Effector memory CD4-positive, alpha-beta T cell (primary cell): ENCODE measurements around the gene NQO1.
"Not testable (repeated sequence)": the region's sequence is repeated elsewhere in the genome, so short reads cannot be mapped to it uniquely, and the experiment has no call there.

Source experiments
- DNase-seq, 3 donors: peaks; one replicate each; pipeline ENCODE4 v3.0.0-alpha.2; 2020
- H3K27ac ChIP-seq: 2 replicates; pipeline ENCODE4 v1.7.0; 2013; ENCODE audit warnings: mild to moderate bottlenecking, low read length, moderate library complexity; ENCODE audit not compliant: insufficient read depth, poor library complexity, severe bottlenecking
- H3K27me3 ChIP-seq: replicated peaks from 2 replicates; pipeline ENCODE4 v1.7.0; 2013; ENCODE audit warnings: mild to moderate bottlenecking, low read length; ENCODE audit not compliant: insufficient read depth, control insufficient read depth, poor library complexity, severe bottlenecking
- H3K36me3 ChIP-seq: 2 replicates; pipeline ENCODE4 v1.7.0; 2013; ENCODE audit warnings: mild to moderate bottlenecking, low read length, moderate library complexity; ENCODE audit not compliant: control insufficient read depth, insufficient read depth
- H3K4me1 ChIP-seq: 2 replicates; pipeline ENCODE4 v1.7.0; 2013; ENCODE audit warnings: low read length, mild to moderate bottlenecking; ENCODE audit not compliant: control insufficient read depth, insufficient read depth, poor library complexity, severe bottlenecking
- H3K4me3 ChIP-seq: 2 replicates; pipeline ENCODE4 v1.7.0; 2013; ENCODE audit warnings: low read length, low read depth, mild to moderate bottlenecking; ENCODE audit not compliant: insufficient read depth, poor library complexity, severe bottlenecking
- H3K9me3 ChIP-seq: 2 replicates; pipeline ENCODE4 v1.7.0; 2013; ENCODE audit warnings: mild to moderate bottlenecking, low read length, moderate library complexity; ENCODE audit not compliant: control insufficient read depth

NQO1 gene

DNA sequence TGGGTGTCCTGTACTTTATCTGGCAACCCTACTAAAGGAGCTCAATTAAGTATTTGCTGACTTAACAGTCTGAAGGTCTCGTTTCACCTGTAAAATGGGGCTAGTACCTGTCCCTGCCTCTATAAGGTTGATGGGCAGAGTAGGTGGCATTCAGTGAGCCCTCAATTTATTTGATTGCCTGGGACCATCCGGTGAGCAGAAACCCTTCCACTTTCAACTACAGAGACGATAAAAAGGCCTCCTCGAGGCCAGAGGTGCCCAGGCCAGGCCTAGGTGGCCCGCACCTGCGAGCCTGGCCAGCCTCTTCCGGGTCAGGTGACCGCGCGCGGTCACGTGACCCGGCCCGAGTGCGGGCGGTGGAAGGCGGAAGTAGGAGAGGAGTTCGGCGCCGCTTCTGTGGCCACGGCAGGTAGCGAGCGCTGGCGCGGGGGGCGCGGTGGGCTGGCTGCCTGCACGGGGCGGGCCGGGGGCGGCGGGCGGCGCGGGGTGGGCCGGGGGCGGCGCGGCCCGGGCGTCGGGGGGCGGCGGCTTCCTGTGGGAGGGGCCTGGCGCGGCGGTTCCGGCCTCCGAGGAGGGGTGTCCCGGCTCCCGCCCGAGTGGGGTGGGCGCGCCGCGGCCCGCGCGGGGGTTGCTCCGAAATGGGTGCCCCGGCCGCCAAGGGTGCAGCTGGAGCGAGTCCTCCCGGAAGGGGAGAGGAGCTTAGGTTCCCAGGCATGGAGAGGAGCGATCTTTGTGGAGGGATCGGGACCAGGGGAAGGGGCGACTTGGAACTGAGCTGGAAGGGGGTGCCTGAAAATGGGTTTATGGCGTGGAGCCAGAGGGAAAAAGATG lies 35.8 kb upstream of the NQO1 start, which contains the start of gene WWP2:
WWP2 (plus strand) TSS at position 350 of the 831 bp plus-strand sequence. CDS start 24,679 bp downstream, outside the sequence.
- H3K4me3 ChIP-seq, result peak within 1 kb of the TSS; percentile 95
- H3K4me1 ChIP-seq, result peaks cover 9% of the 10 kb centered on the region
- H3K27ac ChIP-seq, result peak within 1 kb of the TSS; percentile 91
- peak; percentile 68 to 76 (median 74) for DNase-seq
- no peaks in the 10 kb centered on the region for H3K9me3 ChIP-seq
- no peaks in the 10 kb centered on the region for H3K36me3 ChIP-seq
- H3K27me3 ChIP-seq, result no peaks in the 10 kb centered on the region

DNA sequence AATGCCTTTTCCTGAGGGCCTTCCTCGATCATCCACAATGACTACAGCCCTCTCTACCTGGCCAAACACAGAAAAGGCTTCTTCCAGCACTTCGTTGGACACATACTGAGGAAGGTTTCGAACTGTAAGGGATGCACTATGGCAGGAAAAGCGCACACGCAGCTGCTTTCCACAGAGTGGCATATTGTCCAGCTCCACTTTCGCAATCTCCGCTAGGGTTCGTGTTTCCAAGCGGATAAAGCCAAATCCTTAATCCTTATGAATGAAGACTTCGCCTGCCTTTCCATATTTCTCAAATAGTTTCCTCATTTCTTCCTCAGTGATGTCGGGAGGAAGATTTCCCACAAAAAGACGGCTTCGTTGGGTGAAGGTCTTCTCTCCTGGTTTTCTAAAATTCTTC lies 31.0 kb upstream of the NQO1 start:
- peaks cover 21% of the 10 kb centered on the region for H3K4me1 ChIP-seq
- not testable (repeated sequence) for H3K36me3 ChIP-seq, H3K9me3 ChIP-seq, H3K27me3 ChIP-seq, DNase-seq, H3K4me3 ChIP-seq, H3K27ac ChIP-seq

DNA sequence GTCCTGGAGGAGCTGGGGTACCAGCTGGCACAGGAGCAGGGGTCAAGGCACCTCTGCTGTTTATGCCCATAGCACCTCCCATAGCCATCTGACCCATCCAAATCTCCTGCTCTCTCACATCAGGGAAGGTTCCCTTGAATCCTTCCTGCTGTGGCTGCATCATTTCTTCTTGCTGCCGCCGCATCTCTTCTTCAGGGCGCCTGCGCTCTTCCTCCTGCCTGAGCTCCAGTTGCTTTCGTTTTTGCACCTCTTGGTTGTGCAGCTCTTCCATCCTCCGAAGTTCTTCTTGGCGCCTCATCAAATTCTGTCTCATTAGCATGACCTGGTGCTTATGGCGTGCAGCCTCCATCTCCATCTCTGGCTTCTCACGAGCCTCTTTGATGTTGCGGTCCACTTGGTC lies 30.3 kb upstream of the NQO1 start:
- H3K4me3 ChIP-seq, result no peak overlapping the region
- H3K27me3 ChIP-seq, result no peaks in the 10 kb centered on the region
- no peak overlapping the region for H3K27ac ChIP-seq
- no peak for DNase-seq
- peaks cover 18% of the 10 kb centered on the region for H3K4me1 ChIP-seq
- no peaks in the 10 kb centered on the region for H3K9me3 ChIP-seq
- H3K36me3 ChIP-seq, result peaks cover 4% of the 10 kb centered on the region

DNA sequence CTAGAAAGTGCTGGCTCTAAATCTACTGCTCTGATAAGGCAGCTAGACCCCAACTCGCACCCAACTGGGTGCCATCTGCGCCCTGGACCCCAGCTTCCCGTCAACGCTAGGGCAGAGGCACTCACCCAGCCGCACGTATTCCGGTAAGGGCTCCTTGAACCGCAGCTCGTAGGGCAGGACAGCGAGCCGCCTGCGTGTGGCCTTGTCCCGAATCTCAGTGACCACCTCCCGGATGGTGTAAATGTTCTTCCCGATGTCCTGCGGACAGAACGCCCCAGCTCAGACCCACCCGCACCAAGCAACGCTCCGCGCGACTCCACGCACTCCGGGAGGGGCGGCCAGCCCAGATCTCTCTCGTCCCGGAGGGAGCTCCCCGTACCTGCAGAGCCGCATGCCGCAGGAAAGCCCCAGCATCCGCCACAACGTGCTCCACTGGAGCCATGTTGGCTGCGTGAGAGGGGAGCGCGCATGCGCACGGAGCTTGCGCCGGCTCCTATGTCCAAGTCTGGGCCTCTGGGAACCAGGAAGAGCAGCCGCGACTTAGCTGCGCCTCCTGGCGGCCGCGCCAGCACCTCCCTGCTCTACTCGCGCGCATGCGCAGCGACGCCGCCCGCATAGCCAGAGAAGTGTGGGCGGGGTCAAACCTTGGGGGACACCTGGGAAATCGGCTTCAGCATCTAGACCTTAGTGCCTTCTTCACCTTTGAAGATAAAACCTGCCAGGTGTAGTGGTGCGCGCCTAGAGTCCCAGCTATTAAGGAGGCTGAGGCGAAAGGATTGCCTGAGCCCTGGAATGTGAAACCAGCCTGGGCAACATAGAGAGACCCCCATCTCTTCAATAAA lies 28.3 kb upstream of the NQO1 start, which contains the start of gene NOB1:
NOB1 (minus strand) TSS at position 458 of the 842 bp plus-strand sequence; CDS start at position 442, 16 bp downstream.
- Histone ChIP-seq H3K27me3 (no peaks in the 10 kb centered on the region), H3K4me3 (peak within 1 kb of the TSS; percentile 99), H3K36me3 (peaks cover 19% of the 10 kb centered on the region), H3K4me1 (peaks cover 12% of the 10 kb centered on the region), H3K9me3 (no peaks in the 10 kb centered on the region), H3K27ac (peak within 1 kb of the TSS; percentile 90)
- DNase-seq, result peak; percentile 95 to 98 (median 97)

DNA sequence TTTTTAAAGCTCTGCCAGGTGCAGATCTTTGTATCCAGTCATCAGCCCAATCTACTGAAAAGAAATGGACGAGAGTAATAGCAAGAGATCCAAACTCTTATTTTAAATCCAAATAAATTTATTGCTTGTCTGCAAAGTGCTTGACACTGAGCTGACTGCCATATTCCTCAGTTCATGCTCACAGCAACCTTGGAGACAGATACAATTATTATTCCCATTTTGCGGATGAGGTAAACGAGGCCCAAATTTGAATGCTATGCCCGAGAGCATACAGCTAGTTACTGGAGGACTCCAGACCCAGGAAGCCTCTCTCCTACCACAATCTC lies 27.7 kb upstream of the NQO1 start:
- Histone ChIP-seq H3K36me3 (peaks cover 21% of the 10 kb centered on the region), H3K27me3 (no peaks in the 10 kb centered on the region), H3K4me3 (peak overlapping the region; percentile 99), H3K27ac (peak overlapping the region; percentile 90), H3K9me3 (no peaks in the 10 kb centered on the region), H3K4me1 (peaks cover 12% of the 10 kb centered on the region)
- DNase-seq, result no peak

DNA sequence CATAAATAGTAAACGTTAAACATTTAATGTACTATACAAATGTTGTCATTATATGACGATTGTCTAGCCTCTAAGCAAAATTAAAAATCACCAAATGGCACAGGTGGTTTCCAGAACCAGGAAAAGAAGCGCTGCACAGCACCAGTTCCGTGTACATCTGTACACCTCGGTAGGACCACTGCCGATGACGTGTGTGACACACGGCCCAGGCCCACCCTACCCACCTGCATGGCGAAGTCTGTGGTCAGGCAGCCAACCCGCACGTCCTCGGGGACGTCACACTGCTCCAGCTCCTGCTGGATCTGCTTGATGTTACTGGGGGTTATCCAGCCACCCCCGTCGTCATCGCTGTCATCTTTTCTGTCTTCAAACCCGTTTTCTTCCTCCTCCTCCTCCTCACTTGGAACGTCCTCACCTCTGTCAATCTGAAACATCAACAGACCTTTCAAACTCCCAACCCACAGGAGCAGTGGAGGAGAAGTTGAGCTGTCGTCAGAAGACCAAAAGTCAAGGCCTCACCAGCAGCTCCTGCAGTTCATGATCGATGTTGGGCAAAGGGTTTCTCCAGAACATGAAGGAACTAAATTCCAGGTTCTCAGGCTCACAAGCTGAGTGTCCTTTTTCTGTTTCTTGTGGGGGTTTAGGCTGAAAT lies 22.5 kb upstream of the NQO1 start:
- H3K27me3 ChIP-seq, result no peaks in the 10 kb centered on the region
- no peak for DNase-seq
- no peaks in the 10 kb centered on the region for H3K9me3 ChIP-seq
- no peak overlapping the region for H3K27ac ChIP-seq
- H3K4me3 ChIP-seq, result no peak overlapping the region
- peaks cover 7% of the 10 kb centered on the region for H3K4me1 ChIP-seq
- peaks cover 74% of the 10 kb centered on the region for H3K36me3 ChIP-seq

DNA sequence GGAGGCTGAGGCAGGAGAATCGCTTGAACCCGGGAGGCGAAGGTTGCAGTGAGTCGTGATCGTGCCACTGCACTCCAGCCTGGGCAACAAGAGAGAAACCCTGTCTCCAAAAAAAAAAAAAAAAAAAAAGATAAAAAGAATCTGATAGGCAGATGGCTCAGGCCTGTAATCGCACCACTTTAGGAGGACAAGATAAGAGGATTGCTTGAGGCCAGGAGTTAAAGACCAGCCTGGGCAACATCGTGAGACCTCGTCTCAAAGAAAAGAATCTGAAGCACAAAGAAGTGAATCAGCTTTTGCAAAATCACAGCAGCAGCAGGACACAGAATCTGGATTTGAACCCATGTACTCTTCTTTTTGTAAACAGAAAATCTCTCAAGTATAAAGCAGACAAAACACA lies 20.8 kb upstream of the NQO1 start:
- DNase-seq, result no peak
- H3K4me3 ChIP-seq, result no peak overlapping the region
- no peaks in the 10 kb centered on the region for H3K27me3 ChIP-seq
- no peak overlapping the region for H3K27ac ChIP-seq
- no peaks in the 10 kb centered on the region for H3K9me3 ChIP-seq
- no peaks in the 10 kb centered on the region for H3K4me1 ChIP-seq
- H3K36me3 ChIP-seq, result peaks cover 89% of the 10 kb centered on the region

DNA sequence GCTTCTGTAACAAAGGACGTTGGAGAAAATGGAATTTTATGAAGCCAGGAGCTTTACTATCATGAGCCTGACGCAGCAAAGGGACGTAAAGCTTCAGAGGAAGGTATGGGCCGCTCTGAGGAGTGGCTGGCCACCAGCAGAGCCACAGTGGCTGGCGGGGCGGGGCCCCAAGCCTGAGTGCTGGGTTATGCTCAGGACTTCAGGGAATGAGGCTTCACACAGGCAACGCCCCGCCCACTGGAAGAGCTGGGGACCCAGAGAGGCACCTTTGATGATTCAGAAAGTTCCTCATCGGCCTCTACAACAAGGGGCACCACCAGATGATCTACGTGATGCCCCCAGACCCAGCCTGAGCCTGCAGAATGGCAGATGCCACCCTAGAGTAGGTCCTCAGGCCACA lies 19.6 kb upstream of the NQO1 start:
- Histone ChIP-seq H3K27me3 (no peaks in the 10 kb centered on the region), H3K36me3 (peaks cover 90% of the 10 kb centered on the region), H3K9me3 (no peaks in the 10 kb centered on the region), H3K4me1 (no peaks in the 10 kb centered on the region), H3K27ac (no peak overlapping the region), H3K4me3 (no peak overlapping the region)
- no peak for DNase-seq

DNA sequence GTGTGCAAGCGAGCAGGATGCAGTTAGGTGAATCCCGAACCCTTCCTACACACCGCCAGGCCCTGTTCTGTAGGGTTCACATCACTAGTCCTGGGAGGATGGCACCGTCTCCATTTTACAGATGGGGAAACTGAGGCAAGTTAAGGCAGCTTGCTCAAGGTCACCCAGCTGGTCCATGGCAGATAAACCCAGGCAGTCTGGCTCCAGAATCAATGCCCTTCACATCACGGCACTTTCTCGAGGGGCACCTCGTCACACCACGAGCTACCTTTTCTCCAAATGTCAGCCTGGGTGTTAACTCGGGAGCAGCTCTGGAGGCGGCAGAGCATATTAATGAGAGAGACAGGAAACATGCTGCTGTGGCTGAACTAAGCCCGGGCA lies 18.9 kb upstream of the NQO1 start:
- DNase-seq, result no peak
- Histone ChIP-seq H3K4me3 (no peak overlapping the region), H3K36me3 (peaks cover 86% of the 10 kb centered on the region), H3K9me3 (no peaks in the 10 kb centered on the region), H3K27me3 (no peaks in the 10 kb centered on the region), H3K4me1 (no peaks in the 10 kb centered on the region), H3K27ac (no peak overlapping the region)
